HEK293T (cell line): ENCODE results near the gene F11.
"Not testable (repeated sequence)": the region's sequence is repeated elsewhere in the genome, so short reads cannot be mapped to it uniquely, and the experiment has no call there.

Source experiments
- CTCF ChIA-PET: fragments of 350-600 bp; formaldehyde crosslinking; extraction: SDS; loops from one replicate; lab custom pipeline; 2021; ENCODE audit warnings: antibody characterized with exemption, inconsistent platforms; lab: Yijun Ruan, JAX
- POLR2A ChIA-PET: fragments of 350-600 bp; formaldehyde crosslinking; extraction: SDS; loops from one replicate; lab custom pipeline; 2020; ENCODE audit warnings: antibody characterized with exemption, inconsistent platforms; lab: Yijun Ruan, JAX
- DNase-seq: peaks from one replicate; pipeline ENCODE4 v3.0.0; 2012; ENCODE audit warnings: mixed read lengths; ENCODE audit errors: extremely low spot score
- ARNT ChIP-seq: fragments of 450-650 bp; IDR thresholded peaks from 2 replicates; pipeline ENCODE4 v1.6.1; 2017; ENCODE audit warnings: mild to moderate bottlenecking
- BHLHE40 ChIP-seq: fragments of 450-650 bp; IDR thresholded peaks from 2 replicates; pipeline ENCODE4 v1.6.1; 2016; ENCODE audit warnings: mild to moderate bottlenecking, moderate library complexity, borderline replicate concordance
- CTBP1 ChIP-seq: fragments of 450-650 bp; IDR thresholded peaks from 2 replicates; pipeline ENCODE4 v1.6.1; 2016; ENCODE audit warnings: borderline replicate concordance
- ELF4 ChIP-seq: fragments of 450-650 bp; IDR thresholded peaks from 2 replicates; pipeline ENCODE4 v1.6.1; 2017; ENCODE audit warnings: antibody characterized with exemption
- FOXA1 ChIP-seq: fragments of 450-650 bp; IDR thresholded peaks from 2 replicates; pipeline ENCODE4 v1.6.1; 2016; ENCODE audit warnings: mild to moderate bottlenecking
- FOXK2 ChIP-seq: fragments of 450-650 bp; IDR thresholded peaks from 2 replicates; pipeline ENCODE4 v1.6.1; 2016; ENCODE audit warnings: mild to moderate bottlenecking
- FOXM1 ChIP-seq: fragments of 450-650 bp; IDR thresholded peaks from 2 replicates; pipeline ENCODE4 v1.6.1; 2017; ENCODE audit warnings: mild to moderate bottlenecking, borderline replicate concordance
- HDGF ChIP-seq: fragments of 450-650 bp; IDR thresholded peaks from 2 replicates; pipeline ENCODE4 v1.6.1; 2017; ENCODE audit warnings: antibody characterized with exemption, borderline replicate concordance
- L3MBTL2 ChIP-seq: fragments of 450-650 bp; conservative IDR thresholded peaks from 2 replicates; pipeline ENCODE4 v1.6.1; 2016; ENCODE audit warnings: mild to moderate bottlenecking
- LEF1 ChIP-seq: fragments of 450-650 bp; IDR thresholded peaks from 2 replicates; pipeline ENCODE4 v1.6.1; 2017; ENCODE audit warnings: mild to moderate bottlenecking, borderline replicate concordance
- NFRKB ChIP-seq: fragments of 450-650 bp; IDR thresholded peaks from 2 replicates; pipeline ENCODE4 v1.6.1; 2016; ENCODE audit warnings: mild to moderate bottlenecking, moderate library complexity
- SP1 ChIP-seq: fragments of 450-650 bp; IDR thresholded peaks from 2 replicates; pipeline ENCODE4 v1.6.1; 2017
- SUZ12 ChIP-seq: fragments of 450-650 bp; IDR thresholded peaks from 2 replicates; pipeline ENCODE4 v1.6.1; 2016; ENCODE audit warnings: mild to moderate bottlenecking
- TARDBP ChIP-seq: fragments of 450-650 bp; IDR thresholded peaks from 2 replicates; pipeline ENCODE4 v1.6.1; 2016
- ZNF384 ChIP-seq: fragments of 450-650 bp; IDR thresholded peaks from 2 replicates; pipeline ENCODE4 v1.6.1; 2016
- TF ChIP-seq, protein P1 (sequence below): fragments of 450-650 bp; IDR thresholded peaks from 2 replicates; pipeline ENCODE4 v1.6.1; 2016

F11 gene

DNA sequence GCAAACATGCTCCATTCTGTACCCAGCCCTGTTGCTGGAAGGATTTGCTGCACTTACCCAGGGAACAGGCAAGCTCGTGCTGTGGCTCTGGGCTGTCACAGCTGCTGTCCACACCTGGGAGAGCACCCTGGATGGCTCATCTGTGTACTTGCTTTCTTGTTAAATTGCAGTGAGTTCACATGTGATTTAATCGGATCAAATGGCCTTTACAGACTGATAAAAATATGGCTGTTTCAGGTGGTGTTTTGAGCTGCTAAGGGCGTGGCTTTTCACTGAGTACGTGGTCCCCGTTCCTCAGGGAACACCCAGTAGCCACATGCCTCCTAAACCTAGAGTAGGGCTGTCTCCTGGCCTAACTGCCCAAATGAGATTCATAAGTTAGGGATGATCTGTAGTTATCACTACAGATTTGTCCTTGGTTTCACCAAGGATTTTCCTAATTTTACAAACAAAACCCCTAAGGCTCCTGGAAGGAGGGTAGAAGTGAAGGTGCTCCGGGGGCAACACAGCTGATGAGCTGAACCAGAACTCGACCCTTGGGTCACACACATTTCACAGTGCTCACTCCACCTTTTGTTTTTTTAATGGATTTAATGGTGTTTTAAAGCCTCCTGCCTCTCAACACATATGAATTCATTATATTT is 25.0 kb upstream of the F11 start:
- DNase-seq, result no peak
- no peak for TF ChIP-seq CTBP1
- no peak for TF ChIP-seq L3MBTL2
- no peak for TF ChIP-seq SP1
- TF ChIP-seq ZNF384, result no peak
- POLR2A ChIA-PET, result no interaction called here
- CTCF ChIA-PET, result no interaction called here

DNA sequence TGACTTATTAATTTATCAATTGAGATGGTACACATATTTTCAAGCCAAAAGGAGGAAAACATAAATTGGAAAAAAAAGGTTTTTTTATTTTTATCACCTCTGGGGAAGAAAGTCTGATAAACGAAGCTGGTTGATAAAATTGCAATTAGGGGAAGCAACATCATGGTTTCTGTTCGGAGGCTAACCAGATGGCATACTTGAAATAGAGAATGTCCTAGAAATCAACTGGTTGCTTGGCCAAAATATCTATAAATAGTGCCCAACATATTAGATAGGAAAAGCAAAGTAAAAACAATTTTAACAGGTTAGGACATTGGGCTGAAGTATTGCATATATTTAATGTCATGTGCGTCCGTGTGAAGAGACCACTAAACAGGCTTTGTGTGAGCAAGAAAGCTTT is 24.4 kb upstream of the F11 start:
- TF ChIP-seq FOXM1 (no peak), SUZ12 (no peak), BHLHE40 (no peak), FOXK2 (no peak), ARNT (no peak), NFRKB (no peak), LEF1 (no peak), HDGF (no peak), ELF4 (no peak), CTBP1 (no peak), ZNF384 (no peak)
- TF ChIP-seq, protein P1, sequence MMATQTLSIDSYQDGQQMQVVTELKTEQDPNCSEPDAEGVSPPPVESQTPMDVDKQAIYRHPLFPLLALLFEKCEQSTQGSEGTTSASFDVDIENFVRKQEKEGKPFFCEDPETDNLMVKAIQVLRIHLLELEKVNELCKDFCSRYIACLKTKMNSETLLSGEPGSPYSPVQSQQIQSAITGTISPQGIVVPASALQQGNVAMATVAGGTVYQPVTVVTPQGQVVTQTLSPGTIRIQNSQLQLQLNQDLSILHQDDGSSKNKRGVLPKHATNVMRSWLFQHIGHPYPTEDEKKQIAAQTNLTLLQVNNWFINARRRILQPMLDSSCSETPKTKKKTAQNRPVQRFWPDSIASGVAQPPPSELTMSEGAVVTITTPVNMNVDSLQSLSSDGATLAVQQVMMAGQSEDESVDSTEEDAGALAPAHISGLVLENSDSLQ, result no peak
- no peak for DNase-seq
- ChIA-PET CTCF (no interaction called here), POLR2A (no interaction called here)

DNA sequence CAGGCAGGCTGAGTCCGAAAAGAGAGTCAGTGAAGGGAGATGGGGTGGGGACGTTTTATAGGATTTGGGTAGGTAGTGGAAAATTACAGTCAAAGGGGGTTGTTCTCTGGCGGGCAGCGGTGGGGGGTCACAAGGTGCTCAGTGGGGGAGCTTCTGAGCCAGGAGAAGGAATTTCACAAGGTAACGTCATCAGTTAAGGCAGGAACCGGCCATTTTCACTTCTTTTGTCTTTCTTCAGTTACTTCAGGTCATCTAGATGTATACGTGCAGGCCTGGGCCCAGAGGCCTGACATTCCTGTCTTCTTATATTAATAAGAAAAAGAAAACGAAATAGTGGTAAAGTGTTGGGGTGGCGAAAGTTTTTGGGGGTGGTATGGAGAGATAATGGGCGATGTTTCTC is 24.0 kb upstream of the F11 start:
- DNase-seq, POLR2A ChIA-PET, CTCF ChIA-PET: not testable (repeated sequence)

DNA sequence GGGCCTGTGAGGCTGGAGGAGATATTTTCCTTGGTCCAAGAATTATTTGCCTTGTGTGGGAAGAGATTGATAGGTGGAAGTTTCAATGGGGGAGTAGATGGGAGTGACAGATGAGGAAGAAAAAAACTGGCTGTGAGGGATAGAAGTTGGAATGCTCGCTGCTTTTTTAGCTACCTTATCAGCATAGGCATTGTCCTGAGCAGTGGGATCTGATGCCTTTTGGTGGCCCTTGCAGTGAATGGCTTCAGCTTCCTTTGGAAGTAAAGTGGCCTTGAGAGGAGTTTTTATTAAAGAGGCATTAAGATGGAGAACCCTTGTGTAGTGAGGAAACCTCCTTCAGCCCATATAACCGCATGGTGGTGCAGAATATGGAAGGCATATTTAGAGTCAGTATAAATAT is 22.7 kb upstream of the F11 start:
- ChIA-PET CTCF (no interaction called here), POLR2A (no interaction called here)
- no peak for DNase-seq
- no peak for TF ChIP-seq FOXM1

DNA sequence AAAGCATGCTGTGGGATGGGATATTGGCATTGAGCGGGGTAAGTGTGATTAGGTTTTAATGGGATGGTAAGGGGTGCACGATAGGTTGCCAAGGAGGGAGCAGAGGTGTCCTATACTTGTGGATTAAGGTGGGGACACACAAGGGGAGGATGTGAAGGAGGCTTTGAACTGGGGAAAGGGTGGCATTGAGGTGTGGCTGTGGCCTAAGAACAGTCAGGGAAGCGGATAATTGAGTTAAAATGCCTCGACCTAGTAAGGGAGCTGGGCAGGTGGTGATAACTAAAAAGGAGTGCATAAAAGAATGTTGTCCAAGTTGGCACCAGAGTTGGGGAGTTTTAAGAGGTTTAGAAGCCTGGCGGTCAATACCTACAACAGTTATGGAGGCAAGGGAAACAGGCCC is 21.2 kb upstream of the F11 start:
- no peak for DNase-seq
- TF ChIP-seq ELF4 (no peak), HDGF (no peak), ZNF384 (no peak), SP1 (no peak), ARNT (no peak), SUZ12 (no peak), L3MBTL2 (no peak), FOXA1 (no peak), CTBP1 (no peak), BHLHE40 (no peak), TARDBP (no peak), FOXK2 (no peak), NFRKB (no peak), FOXM1 (no peak)
- TF ChIP-seq, protein P1, result no peak
- ChIA-PET POLR2A (no interaction called here), CTCF (no interaction called here)

DNA sequence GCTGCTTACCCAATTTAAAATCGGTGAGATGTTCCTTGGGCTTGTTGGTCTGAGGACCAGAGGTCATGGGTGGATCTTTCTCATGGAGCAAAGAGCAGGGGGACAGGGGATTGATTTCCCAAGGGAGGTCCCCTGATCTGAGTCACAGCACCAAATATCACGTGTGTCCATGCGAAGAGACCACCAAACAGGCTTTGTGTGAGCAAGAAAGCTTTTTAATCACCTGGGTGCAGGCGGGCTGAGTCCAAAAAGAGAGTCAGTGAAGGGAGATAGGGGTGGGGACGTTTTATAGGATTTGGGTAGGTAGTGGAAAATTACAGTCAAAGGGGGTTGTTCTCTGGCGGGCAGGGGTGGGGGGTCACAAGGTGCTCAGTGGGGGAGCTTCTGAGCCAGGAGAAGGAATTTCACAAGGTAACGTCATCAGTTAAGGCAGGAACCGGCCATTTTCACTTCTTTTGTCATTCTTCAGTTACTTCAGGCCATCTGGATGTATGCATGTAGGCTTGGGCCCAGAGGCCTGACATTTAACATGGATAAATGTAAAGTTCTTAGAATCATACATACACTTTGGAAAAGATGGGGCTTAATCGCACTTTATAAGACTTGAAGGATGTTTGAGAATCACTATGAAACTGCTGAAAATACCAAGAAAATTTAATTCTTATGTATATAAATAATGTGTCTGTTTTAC is 18.8 kb upstream of the F11 start:
- POLR2A ChIA-PET, result interaction anchor here (0.6 kb wide), 1 partner anchor 176 kb away, joined by 3 read pairs; no protein-coding TSS in a partner anchor
- DNase-seq, CTCF ChIA-PET: not testable (repeated sequence)

DNA sequence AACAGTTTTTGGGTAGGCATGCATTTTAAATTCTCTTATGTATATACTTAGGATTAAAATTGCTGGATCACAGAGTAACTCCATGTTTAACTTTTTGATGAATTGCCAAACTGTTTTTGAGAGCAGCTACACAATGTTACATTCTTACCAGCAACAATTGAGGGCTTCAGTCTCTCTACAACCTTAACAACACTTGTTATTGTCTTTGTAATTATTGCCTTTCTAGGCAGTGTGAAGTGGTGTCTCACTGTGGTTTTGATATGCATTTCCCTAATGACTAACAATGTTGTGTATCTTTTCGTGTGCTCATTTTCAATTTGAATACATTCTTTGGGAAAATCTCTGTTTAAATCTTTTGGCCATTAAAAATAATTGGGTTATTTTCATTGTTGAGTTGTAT is 17.3 kb upstream of the F11 start:
- no peak for TF ChIP-seq ELF4
- TF ChIP-seq SUZ12, result no peak
- no peak for TF ChIP-seq TARDBP
- CTCF ChIA-PET, result no interaction called here
- DNase-seq, result no peak
- POLR2A ChIA-PET, result no interaction called here
